B cell (primary cell): ENCODE data around the gene DRD3.

ENCODE experiments used
- CTCF ChIP-seq: fragments of 200-600 bp; IDR thresholded peaks from one replicate; pipeline ENCODE4 v1.8.0; 2022; ENCODE audit warnings: antibody characterized with exemption, mild to moderate bottlenecking
- EZH2 ChIP-seq: IDR thresholded peaks from 2 replicates; pipeline ENCODE4 v1.6.1; 2012; ENCODE audit warnings: borderline replicate concordance, low read depth, mild to moderate bottlenecking, moderate library complexity, low read length; ENCODE audit not compliant: insufficient read depth, poor library complexity, severe bottlenecking

- no peak for TF ChIP-seq CTCF
- TF ChIP-seq EZH2, result no peak
Observed at GRCh38 chr3:114219741-114220140, 40.9 kb upstream of the DRD3 start.
